ENCODE results near the gene TSHZ2.

The TSHZ2 gene

GRCh38 chr20:53191957-53192356 lies 219.8 kb downstream of the TSHZ2 start:
- no peak overlapping the region for H3K4me3 ChIP-seq (replicated peaks; ENCODE audit: low read depth, low read length)
- no peaks in the 10 kb centered on the region for H3K27me3 ChIP-seq (replicated peaks; ENCODE audit: control insufficient read depth, insufficient read depth, low read length)
- no peak for TF ChIP-seq CTCF (IDR thresholded peaks at IDR 0.05; ENCODE audit: insufficient read depth, low read length, poor library complexity, severe bottlenecking)
- DNase-seq (ENCODE audit: extremely low read depth, insufficient read length), result no peak
- H3K36me3 ChIP-seq (ENCODE audit: control insufficient read depth, insufficient read depth, low read length), result no peaks in the 10 kb centered on the region

- no peaks in the 10 kb centered on the region for H3K36me3 ChIP-seq (ENCODE audit: control insufficient read depth, insufficient read depth, low read length)
- no peaks in the 10 kb centered on the region; the same call in 1 of the 2 replicates for H3K27me3 ChIP-seq (replicated peaks; ENCODE audit: control insufficient read depth, insufficient read depth, low read length)
- H3K4me3 ChIP-seq (replicated peaks; ENCODE audit: low read depth, low read length), result no peak overlapping the region
- TF ChIP-seq CTCF (IDR thresholded peaks at IDR 0.05; ENCODE audit: insufficient read depth, low read length, poor library complexity, severe bottlenecking), result peak; percentile 8
- no peak for DNase-seq (ENCODE audit: extremely low read depth, insufficient read length)
These were observed 222.4 kb downstream of the TSHZ2 start for GRCh38 chr20:53194306-53195290.

- no peak for DNase-seq (ENCODE audit: extremely low read depth, insufficient read length)
- TF ChIP-seq CTCF (IDR thresholded peaks at IDR 0.05; ENCODE audit: insufficient read depth, low read length, poor library complexity, severe bottlenecking), result no peak
- Histone ChIP-seq H3K36me3 (ENCODE audit: control insufficient read depth, insufficient read depth, low read length) (no peaks in the 10 kb centered on the region), H3K27me3 (replicated peaks; ENCODE audit: control insufficient read depth, insufficient read depth, low read length) (no peaks in the 10 kb centered on the region; the same call in 1 of the 2 replicates), H3K4me3 (replicated peaks; ENCODE audit: low read depth, low read length) (no peak overlapping the region)
These were observed 223.9 kb downstream of the TSHZ2 start for GRCh38 chr20:53195876-53196610.

- no peak overlapping the region for H3K4me3 ChIP-seq (replicated peaks; ENCODE audit: low read depth, low read length)
- no peaks in the 10 kb centered on the region; the same call in 1 of the 2 replicates for H3K27me3 ChIP-seq (replicated peaks; ENCODE audit: control insufficient read depth, insufficient read depth, low read length)
- TF ChIP-seq CTCF (IDR thresholded peaks at IDR 0.05; ENCODE audit: insufficient read depth, low read length, poor library complexity, severe bottlenecking), result no peak
- H3K36me3 ChIP-seq (ENCODE audit: control insufficient read depth, insufficient read depth, low read length), result no peaks in the 10 kb centered on the region
- no peak for DNase-seq (ENCODE audit: extremely low read depth, insufficient read length)
These were observed 229.4 kb downstream of the TSHZ2 start for GRCh38 chr20:53201588-53201987.

GRCh38 chr20:53202777-53203176 lies 230.6 kb downstream of the TSHZ2 start:
- no peak overlapping the region for H3K4me3 ChIP-seq (replicated peaks; ENCODE audit: low read depth, low read length)
- TF ChIP-seq CTCF (IDR thresholded peaks at IDR 0.05; ENCODE audit: insufficient read depth, low read length, poor library complexity, severe bottlenecking), result no peak
- H3K27me3 ChIP-seq (replicated peaks; ENCODE audit: control insufficient read depth, insufficient read depth, low read length), result no peaks in the 10 kb centered on the region; the same call in 1 of the 2 replicates
- H3K36me3 ChIP-seq (ENCODE audit: control insufficient read depth, insufficient read depth, low read length), result no peaks in the 10 kb centered on the region
- DNase-seq (ENCODE audit: extremely low read depth, insufficient read length), result no peak
